Measurements from ENCODE around the gene TRMT10C. TPM values are rescaled to one million over a fixed set of nuclear protein-coding genes. Genes with fewer than 3 reads are reported as not detected.

TRMT10C gene
- total and polyA plus RNA-seq, 9 of the 15 experiments (the other 6 are each of a cell fraction or from before 2014, with no cell fraction given): 48.6 to 106 (median 63.9) TPM

DNA sequence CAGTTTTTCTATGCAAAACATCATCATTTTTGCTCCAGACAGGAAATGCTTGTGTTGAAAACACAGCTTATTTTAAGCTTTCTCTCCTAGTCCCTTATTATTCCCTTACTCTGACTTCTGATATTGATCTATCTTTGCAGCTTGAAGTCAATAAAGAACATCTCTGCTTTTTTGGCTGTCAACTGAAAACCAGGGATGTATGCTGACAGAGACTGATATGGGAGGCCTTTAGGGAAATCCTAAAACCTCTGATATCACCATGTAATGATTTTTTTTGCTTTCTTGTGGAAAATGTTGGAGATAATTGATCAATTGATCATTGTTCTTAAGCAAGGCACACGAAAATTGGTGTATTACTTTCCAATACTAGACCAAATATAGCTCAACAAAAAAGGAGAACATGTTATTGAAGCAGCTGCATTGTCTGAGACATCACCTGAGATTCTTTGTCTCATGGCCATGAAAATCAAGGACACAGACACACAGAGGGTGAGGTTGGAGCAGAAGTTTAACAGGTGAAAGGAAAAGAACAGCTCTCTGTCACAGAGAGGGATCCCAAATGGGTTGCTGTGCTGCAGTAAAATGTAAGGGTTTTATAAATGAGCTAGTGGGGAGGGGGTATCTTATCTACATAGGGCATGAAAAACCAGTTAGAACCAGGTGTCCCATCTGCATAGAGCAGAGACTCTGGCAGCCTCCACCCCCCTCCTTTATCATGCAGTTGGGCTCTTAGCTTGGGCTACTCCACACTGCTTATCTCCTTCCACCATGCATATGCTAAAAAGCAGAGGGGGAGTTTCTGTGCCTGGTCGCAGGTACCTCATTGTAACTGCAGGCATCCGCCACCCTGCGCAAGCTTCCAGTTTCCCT, 31.6 kb upstream of the TRMT10C start (continued):
- TF ChIP-seq TRIM24 (IDR thresholded peaks at IDR 0.05) (peak; percentile 97 to 98), TARDBP (IDR thresholded peaks at IDR 0.05) (peak; percentile 72; the same call in 1 of the 2 replicates), SRF (CRISPR knock-in tag; IDR thresholded peaks at IDR 0.05) (peak in 1 of 2 experiments; percentile 34; a peak in 1 of 4 replicates), CBX3 (IDR thresholded peaks at IDR 0.05; ENCODE audit: borderline replicate concordance in 1 of 2, low read length in 2 of 2) (peak in 1 of 2 experiments; percentile 93; a peak in 2 of 3 replicates), PRPF4 (IDR thresholded peaks at IDR 0.05; ENCODE audit: insufficient read depth, low read depth, low read length, poor library complexity, severe bottlenecking) (no peak), ETV5 (CRISPR knock-in tag; IDR thresholded peaks at IDR 0.05; ENCODE audit: low read depth) (0 out of 2 replicates have a peak, but pooled peaks have one; percentile 20), ZNF174 (CRISPR knock-in tag; IDR thresholded peaks at IDR 0.05) (no peak), CCNT2 (IDR thresholded peaks at IDR 0.05; ENCODE audit: borderline replicate concordance, extremely low read depth, insufficient read length, low read depth, low read length) (peak; percentile 89), HMG20A (CRISPR knock-in tag; conservative IDR thresholded peaks at IDR 0.05) (no peak), MTA1 (IDR thresholded peaks at IDR 0.05; ENCODE audit: borderline replicate concordance) (0 out of 2 replicates have a peak, but pooled peaks have one; percentile 51), POLR2B (IDR thresholded peaks at IDR 0.05; ENCODE audit: low read depth, partially characterized antibody) (no peak), MTA2 (IDR thresholded peaks at IDR 0.05; ENCODE audit: low read depth) (peak; percentile 91), STAT6 (CRISPR knock-in tag; IDR thresholded peaks at IDR 0.05) (no peak), ETV1 (tag; conservative IDR thresholded peaks at IDR 0.05; ENCODE audit: low read depth) (peak; percentile 40; the same call in 1 of the 2 replicates)
- TF ChIP-seq, protein P1, sequence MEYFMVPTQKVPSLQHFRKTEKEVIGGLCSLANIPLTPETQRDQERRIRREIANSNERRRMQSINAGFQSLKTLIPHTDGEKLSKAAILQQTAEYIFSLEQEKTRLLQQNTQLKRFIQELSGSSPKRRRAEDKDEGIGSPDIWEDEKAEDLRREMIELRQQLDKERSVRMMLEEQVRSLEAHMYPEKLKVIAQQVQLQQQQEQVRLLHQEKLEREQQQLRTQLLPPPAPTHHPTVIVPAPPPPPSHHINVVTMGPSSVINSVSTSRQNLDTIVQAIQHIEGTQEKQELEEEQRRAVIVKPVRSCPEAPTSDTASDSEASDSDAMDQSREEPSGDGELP (CRISPR knock-in tag; IDR thresholded peaks at IDR 0.05; ENCODE audit: borderline replicate concordance): peak; percentile 69
- TF ChIP-seq, protein P2, sequence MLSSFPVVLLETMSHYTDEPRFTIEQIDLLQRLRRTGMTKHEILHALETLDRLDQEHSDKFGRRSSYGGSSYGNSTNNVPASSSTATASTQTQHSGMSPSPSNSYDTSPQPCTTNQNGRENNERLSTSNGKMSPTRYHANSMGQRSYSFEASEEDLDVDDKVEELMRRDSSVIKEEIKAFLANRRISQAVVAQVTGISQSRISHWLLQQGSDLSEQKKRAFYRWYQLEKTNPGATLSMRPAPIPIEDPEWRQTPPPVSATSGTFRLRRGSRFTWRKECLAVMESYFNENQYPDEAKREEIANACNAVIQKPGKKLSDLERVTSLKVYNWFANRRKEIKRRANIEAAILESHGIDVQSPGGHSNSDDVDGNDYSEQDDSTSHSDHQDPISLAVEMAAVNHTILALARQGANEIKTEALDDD (IDR thresholded peaks at IDR 0.05): no peak
- TF ChIP-seq, protein P3, sequence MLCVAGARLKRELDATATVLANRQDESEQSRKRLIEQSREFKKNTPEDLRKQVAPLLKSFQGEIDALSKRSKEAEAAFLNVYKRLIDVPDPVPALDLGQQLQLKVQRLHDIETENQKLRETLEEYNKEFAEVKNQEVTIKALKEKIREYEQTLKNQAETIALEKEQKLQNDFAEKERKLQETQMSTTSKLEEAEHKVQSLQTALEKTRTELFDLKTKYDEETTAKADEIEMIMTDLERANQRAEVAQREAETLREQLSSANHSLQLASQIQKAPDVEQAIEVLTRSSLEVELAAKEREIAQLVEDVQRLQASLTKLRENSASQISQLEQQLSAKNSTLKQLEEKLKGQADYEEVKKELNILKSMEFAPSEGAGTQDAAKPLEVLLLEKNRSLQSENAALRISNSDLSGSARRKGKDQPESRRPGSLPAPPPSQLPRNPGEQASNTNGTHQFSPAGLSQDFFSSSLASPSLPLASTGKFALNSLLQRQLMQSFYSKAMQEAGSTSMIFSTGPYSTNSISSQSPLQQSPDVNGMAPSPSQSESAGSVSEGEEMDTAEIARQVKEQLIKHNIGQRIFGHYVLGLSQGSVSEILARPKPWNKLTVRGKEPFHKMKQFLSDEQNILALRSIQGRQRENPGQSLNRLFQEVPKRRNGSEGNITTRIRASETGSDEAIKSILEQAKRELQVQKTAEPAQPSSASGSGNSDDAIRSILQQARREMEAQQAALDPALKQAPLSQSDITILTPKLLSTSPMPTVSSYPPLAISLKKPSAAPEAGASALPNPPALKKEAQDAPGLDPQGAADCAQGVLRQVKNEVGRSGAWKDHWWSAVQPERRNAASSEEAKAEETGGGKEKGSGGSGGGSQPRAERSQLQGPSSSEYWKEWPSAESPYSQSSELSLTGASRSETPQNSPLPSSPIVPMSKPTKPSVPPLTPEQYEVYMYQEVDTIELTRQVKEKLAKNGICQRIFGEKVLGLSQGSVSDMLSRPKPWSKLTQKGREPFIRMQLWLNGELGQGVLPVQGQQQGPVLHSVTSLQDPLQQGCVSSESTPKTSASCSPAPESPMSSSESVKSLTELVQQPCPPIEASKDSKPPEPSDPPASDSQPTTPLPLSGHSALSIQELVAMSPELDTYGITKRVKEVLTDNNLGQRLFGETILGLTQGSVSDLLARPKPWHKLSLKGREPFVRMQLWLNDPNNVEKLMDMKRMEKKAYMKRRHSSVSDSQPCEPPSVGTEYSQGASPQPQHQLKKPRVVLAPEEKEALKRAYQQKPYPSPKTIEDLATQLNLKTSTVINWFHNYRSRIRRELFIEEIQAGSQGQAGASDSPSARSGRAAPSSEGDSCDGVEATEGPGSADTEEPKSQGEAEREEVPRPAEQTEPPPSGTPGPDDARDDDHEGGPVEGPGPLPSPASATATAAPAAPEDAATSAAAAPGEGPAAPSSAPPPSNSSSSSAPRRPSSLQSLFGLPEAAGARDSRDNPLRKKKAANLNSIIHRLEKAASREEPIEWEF (CRISPR knock-in tag; IDR thresholded peaks at IDR 0.05): peak; percentile 64; the same call in 1 of the 2 replicates
